Measurements from ENCODE around the gene MKNK1.

Gene MKNK1

GRCh38 chr1:46647611-46648010 is 43.5 kb upstream of the MKNK1 start:
- TF ChIP-seq MAX (IDR thresholded peaks at IDR 0.05; ENCODE audit: low read depth, low read length) (no peak), POLR2A (IDR thresholded peaks at IDR 0.05; ENCODE audit: extremely low read depth, insufficient read length) (no peak), CTCF (IDR thresholded peaks at IDR 0.05; ENCODE audit: low read depth, low read length) (no peak), MYC (IDR thresholded peaks at IDR 0.05; ENCODE audit: low read depth, low read length) (no peak)
- DNase-seq (ENCODE audit: low read depth): no peak
- no peak overlapping the region for H3K4me3 ChIP-seq (ENCODE audit: low read depth, low read length)

- no peak for DNase-seq (ENCODE audit: low read depth)
- H3K4me3 ChIP-seq (ENCODE audit: low read depth, low read length): no peak overlapping the region
- no peak for TF ChIP-seq POLR2A (IDR thresholded peaks at IDR 0.05; ENCODE audit: extremely low read depth, insufficient read length)
- no peak for TF ChIP-seq MYC (IDR thresholded peaks at IDR 0.05; ENCODE audit: low read depth, low read length)
- no peak for TF ChIP-seq CTCF (IDR thresholded peaks at IDR 0.05; ENCODE audit: low read depth, low read length)
- TF ChIP-seq MAX (IDR thresholded peaks at IDR 0.05; ENCODE audit: low read depth, low read length): no peak
Measured at GRCh38 chr1:46646844-46647243, 42.8 kb upstream of the MKNK1 start.

- DNase-seq (ENCODE audit: low read depth): no peak
- TF ChIP-seq MYC (IDR thresholded peaks at IDR 0.05; ENCODE audit: low read depth, low read length) (no peak), POLR2A (IDR thresholded peaks at IDR 0.05; ENCODE audit: extremely low read depth, insufficient read length) (no peak), CTCF (IDR thresholded peaks at IDR 0.05; ENCODE audit: low read depth, low read length) (no peak), MAX (IDR thresholded peaks at IDR 0.05; ENCODE audit: low read depth, low read length) (no peak)
- H3K4me3 ChIP-seq (ENCODE audit: low read depth, low read length): no peak overlapping the region
Measured at GRCh38 chr1:46646331-46646730, 42.3 kb upstream of the MKNK1 start.

GRCh38 chr1:46645815-46646214 is 41.7 kb upstream of the MKNK1 start:
- no peak for TF ChIP-seq POLR2A (IDR thresholded peaks at IDR 0.05; ENCODE audit: extremely low read depth, insufficient read length)
- TF ChIP-seq MYC (IDR thresholded peaks at IDR 0.05; ENCODE audit: low read depth, low read length): no peak
- TF ChIP-seq MAX (IDR thresholded peaks at IDR 0.05; ENCODE audit: low read depth, low read length): no peak
- TF ChIP-seq CTCF (IDR thresholded peaks at IDR 0.05; ENCODE audit: low read depth, low read length): no peak
- DNase-seq (ENCODE audit: low read depth): no peak
- no peak overlapping the region for H3K4me3 ChIP-seq (ENCODE audit: low read depth, low read length)

- TF ChIP-seq MAX (IDR thresholded peaks at IDR 0.05; ENCODE audit: low read depth, low read length) (no peak), MYC (IDR thresholded peaks at IDR 0.05; ENCODE audit: low read depth, low read length) (no peak), POLR2A (IDR thresholded peaks at IDR 0.05; ENCODE audit: extremely low read depth, insufficient read length) (no peak)
- no peak overlapping the region for H3K4me3 ChIP-seq (ENCODE audit: low read depth, low read length)
- no peak for DNase-seq (ENCODE audit: low read depth)
Measured at GRCh38 chr1:46643368-46643775, 39.3 kb upstream of the MKNK1 start.

- H3K4me3 ChIP-seq (ENCODE audit: low read depth, low read length): no peak overlapping the region
- no peak for DNase-seq (ENCODE audit: low read depth)
- TF ChIP-seq CTCF (IDR thresholded peaks at IDR 0.05; ENCODE audit: low read depth, low read length) (no peak), POLR2A (IDR thresholded peaks at IDR 0.05; ENCODE audit: extremely low read depth, insufficient read length) (no peak)
Measured at GRCh38 chr1:46642115-46642680, 38.1 kb upstream of the MKNK1 start.
